GM19397 (cell line): Measurements from ENCODE around the gene VAV2.

Experiments used
- ATAC-seq: cut with Tn5 transposase; IDR thresholded peaks from one replicate; pipeline ENCODE4 v1.9.1; 2021; ENCODE audit warnings: mild to moderate bottlenecking, moderate library complexity; ENCODE audit not compliant: unreplicated experiment

Gene VAV2

GRCh38 chr9:133844398-133844784, 147.7 kb downstream of the VAV2 start:
- no peak for ATAC-seq

DNA sequence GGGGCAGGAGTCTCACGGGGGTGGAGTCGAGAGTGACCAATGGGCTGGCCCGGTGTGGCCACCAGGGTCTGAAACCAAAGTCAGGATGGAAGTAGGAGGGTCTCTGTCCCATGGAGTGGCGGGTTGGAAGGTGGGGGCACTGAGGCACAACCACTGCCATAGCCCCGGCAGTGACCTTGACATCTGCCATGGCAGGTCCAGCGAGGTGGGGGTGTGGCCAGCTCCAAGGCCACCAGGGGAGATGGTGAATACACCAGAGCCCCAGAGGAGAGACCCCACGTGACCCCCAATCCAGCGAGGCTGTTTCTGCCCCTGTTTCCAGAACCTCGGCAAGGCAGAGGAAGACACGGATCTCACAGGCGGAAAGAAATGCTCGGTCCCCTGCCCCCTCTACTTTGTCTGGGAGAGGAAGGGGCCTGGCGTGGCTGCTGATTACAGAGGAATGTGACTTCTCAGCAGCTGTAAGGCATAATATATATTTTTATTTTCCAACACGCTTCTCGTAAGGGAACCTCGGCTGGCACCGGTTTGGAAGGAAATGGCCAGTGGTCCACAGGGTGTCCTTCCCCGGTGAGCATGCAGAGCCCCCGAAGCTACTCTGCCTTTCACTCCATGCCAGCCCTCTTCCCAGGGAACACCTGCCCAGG, 148.2 kb downstream of the VAV2 start:
- no peak for ATAC-seq

- ATAC-seq = no peak
Observed at GRCh38 chr9:133843250-133843649, 148.9 kb downstream of the VAV2 start.

DNA sequence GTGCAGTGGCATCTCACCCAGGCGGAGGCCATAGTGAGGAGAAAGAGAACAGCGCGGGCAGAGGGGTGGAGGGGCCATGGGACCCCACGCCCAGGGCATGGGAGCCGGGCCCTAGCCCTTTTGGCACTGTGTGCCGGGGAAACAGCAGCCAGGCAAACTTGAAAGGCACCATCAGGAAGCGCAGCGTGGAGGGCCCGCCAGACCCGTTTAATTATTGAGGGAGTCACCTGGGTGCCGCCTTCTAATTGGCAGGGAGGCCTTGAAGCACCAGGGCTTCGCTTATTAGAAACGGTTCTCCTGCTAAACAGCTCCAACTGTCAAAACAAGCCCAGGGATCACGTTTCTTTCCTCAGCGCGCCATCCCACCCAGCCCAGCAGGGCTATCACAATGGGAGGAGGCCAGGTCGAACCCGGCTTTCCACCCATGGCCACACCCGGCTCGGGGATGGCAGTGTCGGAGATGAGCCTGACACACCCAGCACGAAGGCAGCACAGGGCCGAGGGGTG, 149.3 kb downstream of the VAV2 start:
- ATAC-seq = no peak

GRCh38 chr9:133842174-133842573, 149.9 kb downstream of the VAV2 start:
- no peak for ATAC-seq

DNA sequence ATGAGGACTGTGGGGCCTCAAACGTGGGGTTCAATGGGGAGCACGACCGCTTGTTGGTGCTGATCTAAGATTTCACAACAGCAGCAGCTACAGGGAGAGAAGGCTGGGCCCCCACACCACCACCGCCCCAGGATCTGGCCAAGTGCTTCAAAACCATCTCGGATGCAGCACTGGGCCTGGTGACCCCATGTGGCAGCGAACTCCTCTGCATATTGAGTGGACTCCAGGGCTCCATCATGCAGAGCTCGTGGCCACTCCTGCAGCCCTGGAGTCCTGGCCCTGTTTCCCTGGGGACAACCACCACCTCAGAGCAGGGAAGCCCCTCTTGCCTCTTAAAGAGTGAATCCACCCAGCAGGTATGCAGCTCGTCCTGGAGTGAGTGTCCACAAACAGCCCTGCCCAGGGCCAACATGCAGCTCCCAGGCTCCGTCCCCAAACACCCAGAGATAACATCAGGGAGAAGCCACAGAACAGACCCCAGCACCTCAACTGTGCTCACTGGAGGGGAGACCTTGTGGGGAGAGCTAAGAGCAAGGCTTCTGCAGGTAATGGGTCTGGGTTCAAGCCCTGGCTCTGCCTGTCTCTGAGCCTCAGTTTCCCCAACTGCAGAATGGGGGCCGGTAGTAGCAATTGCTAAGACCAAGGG, 150.8 kb downstream of the VAV2 start:
- no peak for ATAC-seq

DNA sequence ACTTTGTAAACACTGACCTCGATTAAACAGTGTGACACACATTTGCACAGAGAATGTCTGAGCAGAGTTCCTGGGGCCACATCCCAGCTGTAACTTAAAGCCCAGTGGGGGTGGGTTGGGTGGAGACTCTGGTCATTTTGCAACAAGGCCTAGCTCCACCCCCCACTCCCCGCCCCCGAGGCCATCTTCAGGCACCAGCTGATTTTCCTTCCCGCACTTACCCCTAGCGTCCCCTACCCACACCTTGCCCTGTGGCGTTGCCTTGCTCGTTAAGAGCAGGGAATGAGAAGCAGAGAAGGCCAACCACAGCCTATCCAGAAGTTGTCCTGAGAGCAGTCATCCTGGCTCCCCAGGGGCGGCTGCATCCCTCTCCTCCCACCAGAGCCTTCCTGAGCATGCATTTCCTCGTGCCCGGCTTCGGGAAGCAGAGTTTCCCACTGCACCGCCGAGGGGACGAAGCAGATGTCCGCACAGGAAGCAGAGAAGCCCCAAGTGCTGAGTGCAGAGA, 152.2 kb downstream of the VAV2 start:
- ATAC-seq = no peak

- ATAC-seq = no peak
Observed at GRCh38 chr9:133838859-133839507, 153.1 kb downstream of the VAV2 start.

DNA sequence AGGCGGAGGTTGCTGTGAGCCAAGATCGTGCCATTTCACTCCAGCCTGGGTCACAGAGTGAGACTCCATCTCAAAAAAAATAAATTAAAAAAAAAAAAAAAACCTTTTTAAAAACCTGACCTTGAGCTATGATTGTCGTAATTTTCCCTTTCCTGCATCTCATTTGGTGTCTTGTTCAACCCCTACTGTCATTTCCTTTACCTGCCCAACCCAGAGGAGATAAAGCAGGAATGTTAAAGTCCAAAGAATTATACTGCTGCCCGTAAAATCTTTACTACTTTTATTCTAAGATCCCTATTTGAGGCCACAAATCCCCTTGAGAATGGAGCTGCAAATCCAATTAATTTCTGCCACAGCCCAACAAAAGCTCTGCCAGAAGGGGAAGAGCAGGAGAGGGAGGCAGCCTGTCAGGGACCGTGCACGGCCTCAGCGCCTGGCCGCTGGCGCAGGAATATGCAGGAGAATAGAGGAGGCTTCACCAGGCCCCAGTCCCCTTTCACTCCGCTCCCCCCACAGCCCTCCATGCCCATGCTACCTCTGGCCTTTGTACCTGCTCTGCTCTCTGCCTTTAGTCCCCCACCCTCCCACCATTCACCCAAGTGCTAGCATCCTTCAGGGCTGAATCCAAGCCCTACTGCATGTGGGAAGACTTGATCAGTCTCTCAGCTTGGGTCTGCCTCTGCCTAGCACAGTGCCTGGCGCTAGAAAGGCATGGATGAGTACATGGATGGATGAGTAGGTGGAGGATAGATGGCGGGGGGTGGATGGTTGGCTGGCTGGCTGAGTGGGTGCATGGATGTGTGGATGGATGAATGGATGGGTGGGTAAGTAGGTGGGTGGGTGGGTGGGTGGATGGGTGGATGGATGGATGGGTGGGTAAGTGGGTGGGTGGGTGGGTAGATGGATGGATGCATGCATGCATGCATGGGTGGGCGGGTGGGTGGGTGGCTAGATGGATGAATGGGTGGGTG, 154.2 kb downstream of the VAV2 start:
- no peak for ATAC-seq

GRCh38 chr9:133836818-133837217, 155.3 kb downstream of the VAV2 start:
- ATAC-seq = no peak

DNA sequence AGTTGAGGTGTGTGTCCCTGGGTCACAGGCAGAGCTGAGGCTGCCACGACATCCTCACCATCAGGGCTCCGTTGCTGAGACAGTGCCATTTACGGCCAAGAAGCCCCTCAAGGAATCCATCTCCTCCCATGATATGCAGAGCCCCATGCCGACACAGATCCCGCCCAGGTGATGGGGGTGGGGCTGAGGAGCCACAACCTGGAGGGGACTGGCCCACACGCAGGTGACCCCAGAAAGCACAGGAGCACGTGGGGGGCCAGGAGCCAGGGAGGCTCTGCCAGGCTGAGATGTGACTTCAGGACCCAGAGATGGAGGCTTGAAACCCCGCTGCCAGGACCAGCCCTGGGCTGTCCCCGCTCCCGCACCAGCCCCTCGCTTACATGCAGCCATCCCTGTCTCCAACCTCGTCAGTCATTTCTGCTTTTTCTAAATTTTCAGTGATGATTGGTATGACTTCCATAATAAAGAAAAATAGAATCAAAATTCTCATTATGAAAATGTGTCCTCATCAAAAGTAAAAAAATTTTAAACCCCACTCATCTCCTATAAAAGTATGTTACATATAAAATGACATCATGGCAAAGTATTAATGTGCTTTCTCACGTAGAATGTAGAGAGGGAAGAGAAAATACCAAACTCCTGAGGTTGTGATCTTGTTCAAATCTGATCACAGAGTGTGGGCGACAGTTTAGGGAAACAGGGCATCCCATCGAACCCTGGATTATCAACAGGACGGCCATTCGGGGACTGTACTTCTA, 155.9 kb downstream of the VAV2 start:
- ATAC-seq = no peak

GRCh38 chr9:133835262-133835901, 156.7 kb downstream of the VAV2 start:
- ATAC-seq = no peak

GRCh38 chr9:133834080-133834976, 157.8 kb downstream of the VAV2 start:
- no peak for ATAC-seq

DNA sequence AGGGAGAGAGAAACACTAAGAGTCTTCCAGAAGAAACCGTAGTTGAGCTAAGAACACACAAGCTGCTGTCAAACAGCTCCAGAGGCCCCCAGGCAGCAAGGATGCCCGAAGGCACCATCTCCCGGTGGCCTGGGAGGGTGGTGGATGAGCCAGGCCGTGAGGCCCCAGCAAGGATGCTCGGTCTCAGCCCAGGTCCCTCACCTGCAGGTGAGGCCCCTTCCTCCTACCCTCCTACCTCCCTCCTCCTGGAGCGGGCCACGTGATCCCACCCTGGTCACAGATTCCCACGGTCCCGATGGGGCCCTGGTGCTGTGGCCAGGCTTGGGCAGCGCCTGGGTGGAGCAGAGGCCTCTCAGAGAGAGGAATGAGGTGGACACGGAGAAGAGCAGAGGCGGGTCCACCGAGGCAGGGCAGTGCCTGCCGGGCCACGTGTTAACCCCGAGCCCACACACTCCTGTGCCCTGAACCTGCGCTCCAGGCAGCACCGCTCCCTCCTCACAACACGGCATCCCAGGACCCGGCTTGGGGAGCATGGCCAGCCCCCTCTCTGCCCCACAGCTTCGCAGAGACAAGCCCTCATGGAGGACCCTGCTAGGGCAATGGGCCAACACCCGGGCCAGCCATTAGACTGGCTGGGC, 158.6 kb downstream of the VAV2 start:
- ATAC-seq = no peak

GRCh38 chr9:133832877-133833276, 159.2 kb downstream of the VAV2 start:
- ATAC-seq = no peak

DNA sequence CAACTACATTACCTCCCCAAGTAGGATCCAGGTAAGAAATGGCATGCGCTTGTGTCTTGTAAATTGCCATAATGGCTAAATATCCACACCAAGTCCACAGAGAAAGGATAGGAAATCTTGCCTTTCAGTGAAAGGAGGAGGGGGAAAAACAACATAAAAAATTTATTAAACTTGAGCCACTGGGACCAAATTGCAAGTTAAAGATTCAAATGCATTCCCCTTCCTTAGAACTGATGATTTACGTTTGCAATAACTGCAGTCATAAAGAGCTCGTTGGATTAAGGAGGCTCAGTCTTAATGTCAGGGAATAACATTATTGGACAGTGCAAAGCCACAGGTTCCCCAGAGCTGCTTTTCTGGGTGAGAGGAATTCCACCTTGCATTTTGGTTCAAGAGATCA, 161.4 kb downstream of the VAV2 start:
- no peak for ATAC-seq

GRCh38 chr9:133830310-133830709, 161.8 kb downstream of the VAV2 start:
- no peak for ATAC-seq

DNA sequence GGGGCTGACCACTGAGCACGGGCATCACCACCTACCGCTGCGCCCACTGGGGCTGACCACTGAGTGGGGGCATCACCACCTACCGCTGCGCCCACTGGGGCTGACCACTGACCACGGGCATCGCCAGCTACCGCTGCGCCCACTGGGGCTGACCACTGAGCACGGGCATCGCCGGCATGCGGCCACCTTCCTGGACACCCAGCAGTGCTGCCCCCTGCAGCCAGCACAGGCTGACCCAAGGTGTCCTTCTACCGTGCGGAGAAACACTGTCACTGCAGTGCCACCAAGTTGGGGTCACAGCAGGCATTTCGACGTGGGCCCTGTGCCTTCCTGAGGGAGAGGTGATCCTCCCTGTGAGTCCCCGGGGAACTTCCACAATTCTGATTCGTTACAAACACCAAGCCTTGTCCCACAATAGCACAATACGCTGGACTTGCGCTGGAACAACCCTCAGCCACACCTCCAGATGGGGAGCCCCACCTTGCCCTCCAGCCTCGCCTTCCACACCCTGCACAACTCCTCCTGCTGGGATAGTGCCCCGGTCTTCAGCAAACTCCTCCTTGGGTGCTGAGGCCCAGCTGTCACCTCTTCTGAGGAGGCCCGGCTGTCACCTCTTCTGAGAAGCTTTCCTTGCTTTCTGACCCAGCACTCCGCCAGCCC, 163.7 kb downstream of the VAV2 start:
- no peak for ATAC-seq
